NB4 (cell line): ENCODE results near the gene CHST13.

Experiments
- MYC ChIP-seq: IDR thresholded peaks from 2 replicates; pipeline ENCODE4 v1.6.1; 2011; ENCODE audit warnings: low read depth, low read length
- TF ChIP-seq, protein P1 (sequence below): IDR thresholded peaks from one replicate; pipeline ENCODE4 v1.5.1; 2012; ENCODE audit warnings: low read depth, low read length

DNA sequence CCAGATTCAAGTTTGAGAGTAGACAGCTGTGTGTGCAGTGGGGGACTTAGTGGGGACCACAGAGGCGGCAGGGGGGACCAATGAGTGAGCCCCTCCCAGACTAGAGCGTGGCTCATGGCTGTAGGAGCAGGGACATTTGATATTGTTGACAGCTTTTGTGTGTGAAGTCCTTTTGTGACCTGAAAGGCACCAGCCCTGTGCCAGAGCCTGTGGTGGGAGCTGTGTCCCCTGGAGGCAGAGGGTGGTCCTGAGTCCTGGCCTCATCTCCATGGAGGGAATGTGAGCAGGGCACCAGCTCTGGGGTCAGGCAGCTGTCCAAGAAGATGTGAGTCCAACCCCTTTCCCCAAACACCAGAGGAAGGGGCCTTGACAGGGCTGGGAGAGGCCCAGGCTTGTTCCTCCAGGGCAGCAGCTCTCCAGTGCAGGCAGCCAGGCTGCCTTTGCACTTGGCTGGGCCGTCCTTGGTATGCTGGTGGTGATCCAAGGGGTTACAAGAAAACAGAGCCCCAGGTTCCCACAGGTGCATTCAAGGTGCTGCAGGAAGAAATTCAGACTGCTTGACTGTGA is 44.9 kb downstream of the CHST13 start:
- TF ChIP-seq, protein P1, sequence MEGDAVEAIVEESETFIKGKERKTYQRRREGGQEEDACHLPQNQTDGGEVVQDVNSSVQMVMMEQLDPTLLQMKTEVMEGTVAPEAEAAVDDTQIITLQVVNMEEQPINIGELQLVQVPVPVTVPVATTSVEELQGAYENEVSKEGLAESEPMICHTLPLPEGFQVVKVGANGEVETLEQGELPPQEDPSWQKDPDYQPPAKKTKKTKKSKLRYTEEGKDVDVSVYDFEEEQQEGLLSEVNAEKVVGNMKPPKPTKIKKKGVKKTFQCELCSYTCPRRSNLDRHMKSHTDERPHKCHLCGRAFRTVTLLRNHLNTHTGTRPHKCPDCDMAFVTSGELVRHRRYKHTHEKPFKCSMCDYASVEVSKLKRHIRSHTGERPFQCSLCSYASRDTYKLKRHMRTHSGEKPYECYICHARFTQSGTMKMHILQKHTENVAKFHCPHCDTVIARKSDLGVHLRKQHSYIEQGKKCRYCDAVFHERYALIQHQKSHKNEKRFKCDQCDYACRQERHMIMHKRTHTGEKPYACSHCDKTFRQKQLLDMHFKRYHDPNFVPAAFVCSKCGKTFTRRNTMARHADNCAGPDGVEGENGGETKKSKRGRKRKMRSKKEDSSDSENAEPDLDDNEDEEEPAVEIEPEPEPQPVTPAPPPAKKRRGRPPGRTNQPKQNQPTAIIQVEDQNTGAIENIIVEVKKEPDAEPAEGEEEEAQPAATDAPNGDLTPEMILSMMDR = no peak
- TF ChIP-seq MYC = no peak
